OCI-LY7 (cell line): ENCODE measurements around the gene CRAMP1.

Experiments
- CTCF ChIP-seq: fragments of 200-600 bp; sonication (generic); conservative IDR thresholded peaks from 2 replicates; pipeline ENCODE4 v1.5.1; 2014; ENCODE audit warnings: mild to moderate bottlenecking, antibody characterized with exemption, low read length, moderate library complexity, mixed read lengths
- EZH2phosphoT487 ChIP-seq: fragments of 200-600 bp; sonication (generic); IDR thresholded peaks from 2 replicates; pipeline ENCODE4 v1.6.1; 2018; ENCODE audit warnings: low read depth, borderline replicate concordance, mild to moderate bottlenecking, mixed run types, antibody characterized with exemption, low read length, moderate library complexity, mixed read lengths

- TF ChIP-seq CTCF (no peak), EZH2phosphoT487 (no peak)
These were observed 29.0 kb upstream of the CRAMP1 start for GRCh38 chr16:1583180-1583579.
